ENCODE measurements around the gene FHOD3. TPM values are rescaled to one million over a fixed set of nuclear protein-coding genes. Genes with fewer than 3 reads are reported as not detected.

The FHOD3 gene
- total and polyA plus RNA-seq, 2 of the 13 experiments (the other 11 are each of a cell fraction or from before 2014, with no cell fraction given), result 0.07 TPM; not detected in 1

DNA sequence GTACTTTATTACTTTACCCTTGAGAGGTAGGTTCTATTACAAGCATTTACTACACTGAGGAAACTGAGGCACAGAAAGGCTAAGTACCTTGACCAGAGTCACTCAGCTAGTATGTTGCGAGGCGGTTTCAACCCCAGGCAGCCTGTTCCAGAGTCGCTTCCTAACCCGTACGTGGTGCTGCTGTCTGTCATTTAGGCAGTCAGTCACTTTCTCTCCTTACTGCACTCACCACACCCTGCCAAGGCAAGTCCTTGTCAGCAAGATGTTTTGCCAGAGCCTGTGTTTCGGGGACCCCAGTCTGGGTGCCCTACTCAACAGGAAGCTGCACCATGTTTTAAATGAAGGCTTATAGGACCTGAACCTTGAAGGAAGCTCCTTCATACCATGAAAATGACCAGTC is 356.4 kb downstream of the FHOD3 start:
- Histone ChIP-seq H3K27ac (ENCODE audit: extremely low read length, insufficient read depth, low read length) (no peak overlapping the region), H3K9ac (ENCODE audit: insufficient read depth, low read depth, low read length) (no peak overlapping the region), H3K4me3 (replicated peaks in 1 of 3; ENCODE audit: insufficient read depth in 1 of 3, low read depth in 2 of 3, low read length in 3 of 3) (no peak overlapping the region), H2AFZ (ENCODE audit: low read length) (no peak overlapping the region), H3K4me1 (ENCODE audit: insufficient read depth, low read length) (no peaks in the 10 kb centered on the region), H3K27me3 (ENCODE audit: control insufficient read depth in 1 of 2, insufficient read depth in 2 of 2, low read length in 2 of 2) (peaks cover 0 to 33% of the 10 kb centered on the region in 2 experiments; a peak in 2 of 5 replicates), H3K36me3 (replicated peaks in 1 of 2; ENCODE audit: control insufficient read depth in 1 of 2, insufficient read depth in 2 of 2, low read length in 2 of 2) (no peaks in the 10 kb centered on the region), H3K9me3 (ENCODE audit: low read length) (no peaks in the 10 kb centered on the region), H3K79me2 (ENCODE audit: insufficient read depth, low read length) (no peaks in the 10 kb centered on the region), H4K20me1 (ENCODE audit: insufficient read depth, low read length) (no peaks in the 10 kb centered on the region), H3K4me2 (ENCODE audit: low read depth, low read length) (no peak overlapping the region)
- FAIRE-seq (no peak), ATAC-seq (no peak), DNase-seq (ENCODE audit: low spot score) (no peak)
- ChIA-PET CTCF (ENCODE audit: low intra/inter-chr PET ratio, low total read pairs) (no interaction called here), POLR2A (no interaction called here)
- TF ChIP-seq ZNF430 (CRISPR knock-in tag; IDR thresholded peaks at IDR 0.05) (no peak), ZNF660 (CRISPR knock-in tag; IDR thresholded peaks at IDR 0.05; ENCODE audit: borderline replicate concordance, low read depth) (no peak), ZNF253 (CRISPR knock-in tag; IDR thresholded peaks at IDR 0.05; ENCODE audit: borderline replicate concordance) (no peak), TCF7L2 (IDR thresholded peaks at IDR 0.05; ENCODE audit: low read depth, low read length) (no peak), IRF9 (CRISPR knock-in tag; IDR thresholded peaks at IDR 0.05; ENCODE audit: borderline replicate concordance) (no peak)
- intact Hi-C loops (cut with micrococcal nuclease; ENCODE audit: unreplicated experiment) (no loop called here), in situ Hi-C loops (cut with HindIII; ENCODE audit: extremely low pct_ligation_motif_present, low pct_unique_long_range_greater_than_20kb) (no loop called here)
- no TSS peak for BruUV-seq (replicated peaks)
- WGBS (ENCODE audit: low lambda C conversion rate), result 37% methylated on average over 6 of the region's 6 CpGs

DNA sequence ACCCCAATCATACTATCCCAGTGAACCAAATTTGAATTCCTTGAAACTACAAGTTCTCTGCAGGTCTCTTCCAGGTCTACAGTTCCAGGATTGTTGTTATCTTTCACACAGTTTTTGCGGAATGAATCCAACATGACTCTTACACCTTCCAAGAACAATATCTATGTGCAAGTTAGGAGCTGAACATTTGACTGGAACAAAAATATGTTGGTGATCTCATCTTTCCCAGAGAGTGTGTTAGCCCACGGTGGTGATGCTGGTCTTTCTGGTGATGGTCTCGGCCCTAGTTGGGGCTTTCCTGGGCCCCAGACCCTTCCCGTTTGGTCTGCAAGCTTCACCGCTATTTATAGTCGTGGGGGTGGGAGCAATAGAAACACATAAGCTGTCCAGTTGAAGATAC is 357.6 kb downstream of the FHOD3 start:
- ChIA-PET POLR2A (no interaction called here), CTCF (ENCODE audit: low intra/inter-chr PET ratio, low total read pairs) (no interaction called here)
- DNase-seq (ENCODE audit: low spot score), result no peak
- intact Hi-C loops (cut with micrococcal nuclease; ENCODE audit: unreplicated experiment), result no loop called here
- no peak for FAIRE-seq
- H3K36me3 ChIP-seq (replicated peaks in 1 of 2; ENCODE audit: control insufficient read depth in 1 of 2, insufficient read depth in 2 of 2, low read length in 2 of 2), result no peaks in the 10 kb centered on the region
- no TSS peak for BruUV-seq (replicated peaks)
- in situ Hi-C loops (cut with HindIII; ENCODE audit: extremely low pct_ligation_motif_present, low pct_unique_long_range_greater_than_20kb), result no loop called here
- no peaks in the 10 kb centered on the region for H3K4me1 ChIP-seq (ENCODE audit: insufficient read depth, low read length)
- no peaks in the 10 kb centered on the region for H4K20me1 ChIP-seq (ENCODE audit: insufficient read depth, low read length)
- H3K9me3 ChIP-seq (ENCODE audit: low read length), result no peaks in the 10 kb centered on the region
- peaks cover 0 to 38% of the 10 kb centered on the region in 2 experiments; a peak in 2 of 5 replicates for H3K27me3 ChIP-seq (ENCODE audit: control insufficient read depth in 1 of 2, insufficient read depth in 2 of 2, low read length in 2 of 2)
- no peak overlapping the region for H3K4me2 ChIP-seq (ENCODE audit: low read depth, low read length)
- no peaks in the 10 kb centered on the region for H3K79me2 ChIP-seq (ENCODE audit: insufficient read depth, low read length)
- WGBS (ENCODE audit: low lambda C conversion rate), result 19% methylated on average over 6 of the region's 6 CpGs
- no peak overlapping the region for H3K4me3 ChIP-seq (replicated peaks in 1 of 3; ENCODE audit: insufficient read depth in 1 of 3, low read depth in 2 of 3, low read length in 3 of 3)
- no peak for ATAC-seq
- H3K9ac ChIP-seq (ENCODE audit: insufficient read depth, low read depth, low read length), result no peak overlapping the region
- H3K27ac ChIP-seq (ENCODE audit: extremely low read length, insufficient read depth, low read length), result no peak overlapping the region
- H2AFZ ChIP-seq (ENCODE audit: low read length), result no peak overlapping the region
- TF ChIP-seq AKAP8 (CRISPR knock-in tag; IDR thresholded peaks at IDR 0.05), result no peak
- TF ChIP-seq NFE2L1 (CRISPR knock-in tag; IDR thresholded peaks at IDR 0.05; ENCODE audit: borderline replicate concordance), result no peak
- no peak for TF ChIP-seq SRSF1 (optimal IDR thresholded peaks at IDR 0.05; ENCODE audit: low read depth, low read length)
- TF ChIP-seq CHD2 (IDR thresholded peaks at IDR 0.05; ENCODE audit: low read depth, low read length), result no peak
- no peak for TF ChIP-seq DNMT3B (CRISPR knock-in tag; conservative IDR thresholded peaks at IDR 0.05)
- TF ChIP-seq BHLHE40 (IDR thresholded peaks at IDR 0.05; ENCODE audit: low read length), result no peak
- TF ChIP-seq GFI1 (CRISPR knock-in tag; IDR thresholded peaks at IDR 0.05; ENCODE audit: borderline replicate concordance), result no peak
- no peak for TF ChIP-seq HES4 (CRISPR knock-in tag; IDR thresholded peaks at IDR 0.05; ENCODE audit: borderline replicate concordance)
- TF ChIP-seq ZFYVE20 (CRISPR knock-in tag; IDR thresholded peaks at IDR 0.05; ENCODE audit: borderline replicate concordance, low read depth), result no peak
- no peak for TF ChIP-seq UBTF (CRISPR knock-in tag; IDR thresholded peaks at IDR 0.05)

Data from HepG2 (cell line).